Measurements from ENCODE around the gene CHRNA10. TPM values are rescaled to one million over a fixed set of nuclear protein-coding genes. Genes with fewer than 3 reads are reported as not detected.

Gene CHRNA10
- total RNA-seq, 1 experiment from 2014 or later = 1.7 TPM

DNA sequence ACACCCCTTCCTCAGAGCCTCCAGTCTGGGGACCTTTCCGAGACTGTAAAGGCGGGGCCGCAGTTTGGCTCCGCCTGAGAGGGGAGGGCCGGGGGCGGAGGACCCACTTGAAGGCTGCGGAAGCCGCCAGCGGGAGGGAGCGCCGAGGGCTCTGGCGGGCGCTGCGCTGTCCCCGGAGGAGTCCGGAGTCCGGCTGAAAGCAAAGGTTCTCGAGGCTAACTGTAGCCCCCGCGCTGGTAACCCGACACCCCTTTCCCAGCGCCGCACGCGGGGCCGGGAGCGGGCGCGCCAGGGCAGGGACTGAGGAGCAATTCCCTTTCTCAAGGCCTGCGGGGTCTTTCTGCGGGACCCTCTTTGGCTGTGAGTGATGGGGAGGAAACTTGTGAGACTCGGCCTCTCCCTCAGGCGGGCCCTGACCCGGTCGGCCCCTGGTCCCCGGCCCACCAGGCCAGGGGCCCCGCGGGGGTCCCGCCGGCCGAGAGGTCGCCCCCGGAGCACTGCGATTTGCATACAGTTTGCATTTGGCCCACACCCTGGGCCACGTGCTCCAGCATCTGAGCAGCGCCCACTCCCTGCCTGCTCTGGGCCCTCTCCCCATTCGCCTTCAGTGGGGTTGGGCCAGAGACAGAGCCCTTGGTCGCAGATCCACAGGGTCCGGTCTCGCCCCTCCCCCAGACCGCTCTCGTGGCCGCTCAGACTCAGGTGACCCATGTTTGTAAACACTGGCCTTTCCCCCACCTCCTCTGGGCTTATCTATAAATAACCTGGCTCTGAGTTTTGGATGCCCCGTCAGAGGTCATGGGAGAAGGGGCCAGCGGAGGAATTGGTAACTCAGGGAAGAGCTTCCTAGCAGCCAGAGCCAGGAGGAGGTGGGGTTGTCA lies 28.9 kb downstream of the CHRNA10 start (continued):
- TF ChIP-seq ZNF232 (CRISPR knock-in tag; IDR thresholded peaks at IDR 0.05) (no peak), ZNF423 (CRISPR knock-in tag; IDR thresholded peaks at IDR 0.05) (peak; percentile 93), ZNF416 (CRISPR knock-in tag; IDR thresholded peaks at IDR 0.05) (no peak), ZNF219 (CRISPR knock-in tag; IDR thresholded peaks at IDR 0.05; ENCODE audit: borderline replicate concordance) (no peak), IRF2 (CRISPR knock-in tag; IDR thresholded peaks at IDR 0.05; ENCODE audit: borderline replicate concordance, low read depth) (no peak), JUN (CRISPR knock-in tag; IDR thresholded peaks at IDR 0.05) (no peak), GABPB1 (CRISPR knock-in tag; IDR thresholded peaks at IDR 0.05) (no peak), PRRX2 (CRISPR knock-in tag; IDR thresholded peaks at IDR 0.05) (no peak), SP1 (CRISPR knock-in tag; conservative IDR thresholded peaks at IDR 0.05) (peak; percentile 50; the same call in 1 of the 2 replicates), OVOL2 (CRISPR knock-in tag; IDR thresholded peaks at IDR 0.05; ENCODE audit: borderline replicate concordance) (no peak), SMAD3 (CRISPR knock-in tag; IDR thresholded peaks at IDR 0.05; ENCODE audit: borderline replicate concordance) (no peak), NFE2L1 (CRISPR knock-in tag; IDR thresholded peaks at IDR 0.05) (no peak)
- TF ChIP-seq, protein P1, sequence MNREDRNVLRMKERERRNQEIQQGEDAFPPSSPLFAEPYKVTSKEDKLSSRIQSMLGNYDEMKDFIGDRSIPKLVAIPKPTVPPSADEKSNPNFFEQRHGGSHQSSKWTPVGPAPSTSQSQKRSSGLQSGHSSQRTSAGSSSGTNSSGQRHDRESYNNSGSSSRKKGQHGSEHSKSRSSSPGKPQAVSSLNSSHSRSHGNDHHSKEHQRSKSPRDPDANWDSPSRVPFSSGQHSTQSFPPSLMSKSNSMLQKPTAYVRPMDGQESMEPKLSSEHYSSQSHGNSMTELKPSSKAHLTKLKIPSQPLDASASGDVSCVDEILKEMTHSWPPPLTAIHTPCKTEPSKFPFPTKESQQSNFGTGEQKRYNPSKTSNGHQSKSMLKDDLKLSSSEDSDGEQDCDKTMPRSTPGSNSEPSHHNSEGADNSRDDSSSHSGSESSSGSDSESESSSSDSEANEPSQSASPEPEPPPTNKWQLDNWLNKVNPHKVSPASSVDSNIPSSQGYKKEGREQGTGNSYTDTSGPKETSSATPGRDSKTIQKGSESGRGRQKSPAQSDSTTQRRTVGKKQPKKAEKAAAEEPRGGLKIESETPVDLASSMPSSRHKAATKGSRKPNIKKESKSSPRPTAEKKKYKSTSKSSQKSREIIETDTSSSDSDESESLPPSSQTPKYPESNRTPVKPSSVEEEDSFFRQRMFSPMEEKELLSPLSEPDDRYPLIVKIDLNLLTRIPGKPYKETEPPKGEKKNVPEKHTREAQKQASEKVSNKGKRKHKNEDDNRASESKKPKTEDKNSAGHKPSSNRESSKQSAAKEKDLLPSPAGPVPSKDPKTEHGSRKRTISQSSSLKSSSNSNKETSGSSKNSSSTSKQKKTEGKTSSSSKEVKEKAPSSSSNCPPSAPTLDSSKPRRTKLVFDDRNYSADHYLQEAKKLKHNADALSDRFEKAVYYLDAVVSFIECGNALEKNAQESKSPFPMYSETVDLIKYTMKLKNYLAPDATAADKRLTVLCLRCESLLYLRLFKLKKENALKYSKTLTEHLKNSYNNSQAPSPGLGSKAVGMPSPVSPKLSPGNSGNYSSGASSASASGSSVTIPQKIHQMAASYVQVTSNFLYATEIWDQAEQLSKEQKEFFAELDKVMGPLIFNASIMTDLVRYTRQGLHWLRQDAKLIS (CRISPR knock-in tag; IDR thresholded peaks at IDR 0.05; ENCODE audit: borderline replicate concordance) = 0 out of 2 replicates have a peak, but pooled peaks have one; percentile 50
- TF ChIP-seq, protein P2, sequence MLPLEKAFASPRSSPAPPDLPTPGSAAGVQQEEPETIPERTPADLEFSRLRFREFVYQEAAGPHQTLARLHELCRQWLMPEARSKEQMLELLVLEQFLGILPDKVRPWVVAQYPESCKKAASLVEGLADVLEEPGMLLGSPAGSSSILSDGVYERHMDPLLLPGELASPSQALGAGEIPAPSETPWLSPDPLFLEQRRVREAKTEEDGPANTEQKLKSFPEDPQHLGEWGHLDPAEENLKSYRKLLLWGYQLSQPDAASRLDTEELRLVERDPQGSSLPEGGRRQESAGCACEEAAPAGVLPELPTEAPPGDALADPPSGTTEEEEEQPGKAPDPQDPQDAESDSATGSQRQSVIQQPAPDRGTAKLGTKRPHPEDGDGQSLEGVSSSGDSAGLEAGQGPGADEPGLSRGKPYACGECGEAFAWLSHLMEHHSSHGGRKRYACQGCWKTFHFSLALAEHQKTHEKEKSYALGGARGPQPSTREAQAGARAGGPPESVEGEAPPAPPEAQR (CRISPR knock-in tag; IDR thresholded peaks at IDR 0.05) = no peak
- TF ChIP-seq, protein P3, sequence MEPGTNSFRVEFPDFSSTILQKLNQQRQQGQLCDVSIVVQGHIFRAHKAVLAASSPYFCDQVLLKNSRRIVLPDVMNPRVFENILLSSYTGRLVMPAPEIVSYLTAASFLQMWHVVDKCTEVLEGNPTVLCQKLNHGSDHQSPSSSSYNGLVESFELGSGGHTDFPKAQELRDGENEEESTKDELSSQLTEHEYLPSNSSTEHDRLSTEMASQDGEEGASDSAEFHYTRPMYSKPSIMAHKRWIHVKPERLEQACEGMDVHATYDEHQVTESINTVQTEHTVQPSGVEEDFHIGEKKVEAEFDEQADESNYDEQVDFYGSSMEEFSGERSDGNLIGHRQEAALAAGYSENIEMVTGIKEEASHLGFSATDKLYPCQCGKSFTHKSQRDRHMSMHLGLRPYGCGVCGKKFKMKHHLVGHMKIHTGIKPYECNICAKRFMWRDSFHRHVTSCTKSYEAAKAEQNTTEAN (CRISPR knock-in tag; IDR thresholded peaks at IDR 0.05) = 0 out of 2 replicates have a peak, but pooled peaks have one; percentile 27
- TF ChIP-seq, protein P4, sequence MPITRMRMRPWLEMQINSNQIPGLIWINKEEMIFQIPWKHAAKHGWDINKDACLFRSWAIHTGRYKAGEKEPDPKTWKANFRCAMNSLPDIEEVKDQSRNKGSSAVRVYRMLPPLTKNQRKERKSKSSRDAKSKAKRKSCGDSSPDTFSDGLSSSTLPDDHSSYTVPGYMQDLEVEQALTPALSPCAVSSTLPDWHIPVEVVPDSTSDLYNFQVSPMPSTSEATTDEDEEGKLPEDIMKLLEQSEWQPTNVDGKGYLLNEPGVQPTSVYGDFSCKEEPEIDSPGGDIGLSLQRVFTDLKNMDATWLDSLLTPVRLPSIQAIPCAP (CRISPR knock-in tag; IDR thresholded peaks at IDR 0.05) = no peak
- TF ChIP-seq, protein P5, sequence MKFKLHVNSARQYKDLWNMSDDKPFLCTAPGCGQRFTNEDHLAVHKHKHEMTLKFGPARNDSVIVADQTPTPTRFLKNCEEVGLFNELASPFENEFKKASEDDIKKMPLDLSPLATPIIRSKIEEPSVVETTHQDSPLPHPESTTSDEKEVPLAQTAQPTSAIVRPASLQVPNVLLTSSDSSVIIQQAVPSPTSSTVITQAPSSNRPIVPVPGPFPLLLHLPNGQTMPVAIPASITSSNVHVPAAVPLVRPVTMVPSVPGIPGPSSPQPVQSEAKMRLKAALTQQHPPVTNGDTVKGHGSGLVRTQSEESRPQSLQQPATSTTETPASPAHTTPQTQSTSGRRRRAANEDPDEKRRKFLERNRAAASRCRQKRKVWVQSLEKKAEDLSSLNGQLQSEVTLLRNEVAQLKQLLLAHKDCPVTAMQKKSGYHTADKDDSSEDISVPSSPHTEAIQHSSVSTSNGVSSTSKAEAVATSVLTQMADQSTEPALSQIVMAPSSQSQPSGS (CRISPR knock-in tag; IDR thresholded peaks at IDR 0.05; ENCODE audit: borderline replicate concordance, low read depth) = no peak

DNA sequence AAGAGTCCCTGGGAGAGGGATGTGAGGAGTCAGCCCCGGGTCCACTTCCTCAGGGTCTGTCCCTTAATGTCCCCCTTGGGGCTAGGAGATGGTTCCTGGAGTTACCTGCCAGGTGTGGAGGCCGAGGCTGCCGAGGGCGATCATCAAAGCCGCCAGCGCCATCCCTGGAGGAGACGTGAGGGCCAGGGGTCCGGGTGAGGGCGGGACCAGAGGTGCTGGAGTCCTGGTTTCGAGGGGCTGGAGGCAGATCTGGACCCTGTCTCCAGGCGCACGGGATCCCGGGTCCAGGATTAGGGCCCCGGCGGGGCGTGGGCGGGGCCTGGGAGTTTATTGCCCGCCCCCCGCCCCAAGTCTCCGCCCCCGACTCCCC lies 29.5 kb downstream of the CHRNA10 start, which contains the start of gene ART5:
TSS of gene ART5 (minus strand) at position 292 of the 370 bp plus-strand sequence. CDS start at position 162, 130 bp downstream.
- Mint-ChIP-seq H3K27ac (peak within 1 kb of the TSS; percentile 97), H3K4me3 (peak within 1 kb of the TSS; percentile 84), H3K36me3 (peaks cover 11% of the 10 kb centered on the region), H3K9me3 (peaks cover 13% of the 10 kb centered on the region), H3K27me3 (ENCODE audit: low read depth) (peaks cover 25% of the 10 kb centered on the region), H3K4me1 (peaks cover 10% of the 10 kb centered on the region)
- TF ChIP-seq RELA (CRISPR knock-in tag; IDR thresholded peaks at IDR 0.05; ENCODE audit: borderline replicate concordance) = no peak
- no peak for TF ChIP-seq FOXJ3 (CRISPR knock-in tag; IDR thresholded peaks at IDR 0.05; ENCODE audit: borderline replicate concordance)
- ChIA-PET CTCF (no interaction called here), POLR2A (no interaction called here)
- ATAC-seq (no peak), DNase-seq (ENCODE audit: low spot score) (no peak)
